ENCODE measurements around the gene SON. TPM values are rescaled to one million over a fixed set of nuclear protein-coding genes. Genes with fewer than 3 reads are reported as not detected.

SON gene
- total RNA-seq, 1 donor from 2014 or later, result 220 TPM

- Mint-ChIP-seq H3K27ac (ENCODE audit: unreplicated experiment) (no peak overlapping the region), H3K4me3 (ENCODE audit: unreplicated experiment) (no peak overlapping the region), H3K4me1 (ENCODE audit: low read depth) (peaks cover 25% of the 10 kb centered on the region), H3K27me3 (ENCODE audit: low read depth) (no peaks in the 10 kb centered on the region), H3K36me3 (ENCODE audit: low read depth) (peaks cover 10% of the 10 kb centered on the region), H3K9me3 (ENCODE audit: low read depth) (no peaks in the 10 kb centered on the region)
- DNase-seq (ENCODE audit: low spot score), result no peak
- no peak for TF ChIP-seq CTCF (IDR thresholded peaks at IDR 0.05)
Measured at GRCh38 chr21:33539616-33540015, 3.2 kb upstream of the SON start.

- Mint-ChIP-seq H3K9me3 (ENCODE audit: low read depth) (no peaks in the 10 kb centered on the region), H3K27ac (ENCODE audit: unreplicated experiment) (peak overlapping the region; percentile 66), H3K36me3 (ENCODE audit: low read depth) (peaks cover 10% of the 10 kb centered on the region), H3K27me3 (ENCODE audit: low read depth) (no peaks in the 10 kb centered on the region), H3K4me1 (ENCODE audit: low read depth) (peaks cover 35% of the 10 kb centered on the region), H3K4me3 (ENCODE audit: unreplicated experiment) (peak overlapping the region; percentile 95)
- TF ChIP-seq CTCF (IDR thresholded peaks at IDR 0.05), result no peak
- no peak for DNase-seq (ENCODE audit: low spot score)
Measured at GRCh38 chr21:33540711-33541104, 2.1 kb upstream of the SON start.

- Mint-ChIP-seq H3K4me3 (ENCODE audit: unreplicated experiment) (peak overlapping the region; percentile 95), H3K9me3 (ENCODE audit: low read depth) (no peaks in the 10 kb centered on the region), H3K27ac (ENCODE audit: unreplicated experiment) (peak overlapping the region; percentile 100), H3K4me1 (ENCODE audit: low read depth) (peaks cover 40% of the 10 kb centered on the region), H3K36me3 (ENCODE audit: low read depth) (peaks cover 11% of the 10 kb centered on the region), H3K27me3 (ENCODE audit: low read depth) (no peaks in the 10 kb centered on the region)
- TF ChIP-seq CTCF (IDR thresholded peaks at IDR 0.05), result no peak
- no peak for DNase-seq (ENCODE audit: low spot score)
Measured at GRCh38 chr21:33541105-33541711, 1.6 kb upstream of the SON start.

GRCh38 chr21:33541756-33542639 is 840 bp upstream of the SON start, which contains the start of gene GART:
GART (minus strand) TSS chr21:33542117; CDS start chr21:33539315, 2,802 bp downstream.
- peaks cover 40% of the 10 kb centered on the region for H3K4me1 Mint-ChIP-seq (ENCODE audit: low read depth)
- H3K27ac Mint-ChIP-seq (ENCODE audit: unreplicated experiment), result peak within 1 kb of the TSS; percentile 100
- no peaks in the 10 kb centered on the region for H3K9me3 Mint-ChIP-seq (ENCODE audit: low read depth)
- no peak for TF ChIP-seq CTCF (IDR thresholded peaks at IDR 0.05)
- no peaks in the 10 kb centered on the region for H3K27me3 Mint-ChIP-seq (ENCODE audit: low read depth)
- H3K4me3 Mint-ChIP-seq (ENCODE audit: unreplicated experiment), result peak within 1 kb of the TSS; percentile 95
- no peak for DNase-seq (ENCODE audit: low spot score)
- peaks cover 9% of the 10 kb centered on the region for H3K36me3 Mint-ChIP-seq (ENCODE audit: low read depth)

- Mint-ChIP-seq H3K9me3 (ENCODE audit: low read depth) (no peaks in the 10 kb centered on the region), H3K27ac (ENCODE audit: unreplicated experiment) (peak overlapping the region; percentile 100), H3K4me3 (ENCODE audit: unreplicated experiment) (peak overlapping the region; percentile 95), H3K27me3 (ENCODE audit: low read depth) (no peaks in the 10 kb centered on the region), H3K36me3 (ENCODE audit: low read depth) (peaks cover 4% of the 10 kb centered on the region), H3K4me1 (ENCODE audit: low read depth) (peaks cover 40% of the 10 kb centered on the region)
- TF ChIP-seq CTCF (IDR thresholded peaks at IDR 0.05), result no peak
- no peak for DNase-seq (ENCODE audit: low spot score)
Measured at GRCh38 chr21:33543505-33544129, 779 bp downstream of the SON start.
